HTR-8/SVneo (cell line): ENCODE results near the gene AFF1.

Source experiments
- DNase-seq: peaks from one replicate; pipeline ENCODE4 v3.0.0; 2011; ENCODE audit warnings: low spot score, mixed read lengths; ENCODE audit not compliant: insufficient read length
- FAIRE-seq: peaks from 2 replicates; lab custom pipeline; 2011; peaks lifted over from hg19 to GRCh38; lab: Jason Lieb, UNC

Gene AFF1

GRCh38 chr4:87179751-87180150 is 244.9 kb downstream of the AFF1 start:
- FAIRE-seq: no peak

GRCh38 chr4:87180767-87181166 is 246.0 kb downstream of the AFF1 start:
- DNase-seq: no peak
- FAIRE-seq: no peak

More at GRCh38 chr4:87179751-87180150, 244.9 kb downstream of the AFF1 start:
- DNase-seq: no peak

- no peak for FAIRE-seq
- no peak for DNase-seq
Observed at GRCh38 chr4:87185146-87185870, 250.5 kb downstream of the AFF1 start.

- no peak for FAIRE-seq
- no peak for DNase-seq
Observed at GRCh38 chr4:87188048-87188447, 253.2 kb downstream of the AFF1 start.

- DNase-seq: no peak
- FAIRE-seq: no peak
Observed at GRCh38 chr4:87188932-87189331, 254.1 kb downstream of the AFF1 start.
